Muscle of leg (tissue), 16 donors: ENCODE measurements around the gene CNNM2. TPM values are rescaled to one million over a fixed set of nuclear protein-coding genes. Genes with fewer than 3 reads are reported as not detected.
A peak's percentile ranks its signal among the peaks of the same experiment; 100 is the strongest.

Experiments
- DNase-seq: peaks from one replicate; pipeline ENCODE4 v3.0.0; 2013
- H3K27ac ChIP-seq: one replicate; pipeline ENCODE4 v1.5.1; 2013; ENCODE audit warnings: mild to moderate bottlenecking, low read length, control low read depth
- H3K27me3 ChIP-seq: one replicate; pipeline ENCODE4 v1.6.1; 2013; ENCODE audit warnings: low read length; ENCODE audit not compliant: control insufficient read depth, insufficient read depth
- H3K36me3 ChIP-seq: one replicate; pipeline ENCODE4 v1.6.1; 2013; ENCODE audit warnings: low read length; ENCODE audit not compliant: control insufficient read depth, insufficient read depth
- H3K4me1 ChIP-seq: one replicate; pipeline ENCODE4 v1.6.1; 2013; ENCODE audit warnings: low read length; ENCODE audit not compliant: control insufficient read depth, insufficient read depth
- H3K4me3 ChIP-seq: one replicate; pipeline ENCODE4 v1.5.1; 2013; ENCODE audit warnings: low read length, control low read depth
- H3K9me3 ChIP-seq: replicated peaks from 2 replicates; pipeline ENCODE4 v1.6.1; 2013; ENCODE audit warnings: low read depth, low read length; ENCODE audit not compliant: control insufficient read depth
- WGBS: methylation state at CpG from one replicate; pipeline ENCODE4 v1.1.5; 2013; ENCODE audit warnings: missing lambda C conversion rate; ENCODE audit not compliant: insufficient coverage; 5-methylcytosine and 5-hydroxymethylcytosine counted together
- long read RNA-seq, 11 donors: transcript quantifications; one replicate each; lab custom pipeline, GENCODE V29; 2026
- polyA plus RNA-seq, 8 donors: library from polyadenylated mRNA; unstranded; fragments of 120-200 nt; gene quantifications; one replicate each; pipeline versions ENCODE4 v1.2.1 to v1.2.3, GENCODE V29; 2013; ENCODE audit warnings: inconsistent platforms in 1 of 8, low replicate concordance in 1 of 8; ENCODE audit not compliant: insufficient read length in 8 of 8, insufficient read depth in 1 of 8
- total RNA-seq: library from RNA; stranded (reverse); fragments of 120-200 nt; gene quantifications from one replicate; pipeline ENCODE4 v1.2.4, GENCODE V29; 2013

The CNNM2 gene
- total RNA-seq = 2.5 TPM
- 1 to 10 TPM; 2.0 to 4.2 (median 3.5) TPM for polyA plus RNA-seq
- long read RNA-seq, donor 1 = 0 reads
- long read RNA-seq, donor 2 = 0 reads
- long read RNA-seq, donor 3 = 0 reads
- long read RNA-seq, donor 4 = 0 reads
- long read RNA-seq, donor 5, full-length matches to known transcripts = 3 of 3 reads
- long read RNA-seq, donor 5, partial matches to known transcripts = 0 of 3 reads
- long read RNA-seq, donor 5, other reads (novel, unspliced or antisense) = 0 of 3 reads
- long read RNA-seq, donor 6 = 0 reads
- long read RNA-seq, donor 7, full-length matches to known transcripts = 3 of 3 reads
- long read RNA-seq, donor 7, partial matches to known transcripts = 0 of 3 reads
- long read RNA-seq, donor 7, other reads (novel, unspliced or antisense) = 0 of 3 reads
- long read RNA-seq, donor 8, full-length matches to known transcripts = 2 of 2 reads
- long read RNA-seq, donor 8, partial matches to known transcripts = 0 of 2 reads
- long read RNA-seq, donor 8, other reads (novel, unspliced or antisense) = 0 of 2 reads
- long read RNA-seq, donor 9 = 0 reads
- long read RNA-seq, donor 10 = 0 reads
- long read RNA-seq, donor 11, full-length matches to known transcripts = 1 of 1 reads
- long read RNA-seq, donor 11, partial matches to known transcripts = 0 of 1 reads
- long read RNA-seq, donor 11, other reads (novel, unspliced or antisense) = 0 of 1 reads

- DNase-seq = peak; percentile 100
Observed at GRCh38 chr10:102917962-102918816, at the start of gene CNNM2. Gene CNNM2, plus strand, starts transcription at chr10:102918294. Its CDS starts 187 bp downstream, at chr10:102918481.

GRCh38 chr10:102868911-102869257 lies 49.2 kb upstream of the CNNM2 start:
- DNase-seq = peak; percentile 58
- 0% methylated on average over 1 of the region's 5 CpGs for WGBS
- peak overlapping the region; percentile 55 for H3K27ac ChIP-seq

More at GRCh38 chr10:102917962-102918816, at the start of gene CNNM2:
- Histone ChIP-seq H3K4me1 (peaks cover 22% of the 10 kb centered on the region), H3K9me3 (no peaks in the 10 kb centered on the region), H3K27ac (peak within 1 kb of the TSS; percentile 94), H3K4me3 (peak within 1 kb of the TSS; percentile 97), H3K27me3 (peaks cover 11% of the 10 kb centered on the region), H3K36me3 (no peaks in the 10 kb centered on the region)
- WGBS = under 1% methylated on average over 64 of the region's 80 CpGs

GRCh38 chr10:102869258-102870198 lies 48.6 kb upstream of the CNNM2 start, which contains the start of gene AS3MT:
Gene AS3MT, plus strand, starts transcription at chr10:102869470. Its CDS starts 123 bp downstream, at chr10:102869593.
- DNase-seq = peak; percentile 78
- H3K4me1 ChIP-seq = peaks cover 9% of the 10 kb centered on the region
- peak within 1 kb of the TSS; percentile 55 for H3K27ac ChIP-seq
- WGBS = 1% methylated on average over 43 of the region's 63 CpGs
- H3K9me3 ChIP-seq = no peaks in the 10 kb centered on the region
- peak within 1 kb of the TSS; percentile 62 for H3K4me3 ChIP-seq
- no peaks in the 10 kb centered on the region for H3K36me3 ChIP-seq
- peaks cover 2% of the 10 kb centered on the region for H3K27me3 ChIP-seq

More at GRCh38 chr10:102868911-102869257, 49.2 kb upstream of the CNNM2 start:
- Histone ChIP-seq H3K27me3 (peaks cover 2% of the 10 kb centered on the region), H3K36me3 (no peaks in the 10 kb centered on the region), H3K4me1 (peaks cover 9% of the 10 kb centered on the region), H3K9me3 (no peaks in the 10 kb centered on the region), H3K4me3 (peak overlapping the region; percentile 62)

GRCh38 chr10:102870221-102870620 lies 47.9 kb upstream of the CNNM2 start:
- H3K27ac ChIP-seq = no peak overlapping the region
- H3K9me3 ChIP-seq = no peaks in the 10 kb centered on the region
- no peaks in the 10 kb centered on the region for H3K36me3 ChIP-seq
- peaks cover 2% of the 10 kb centered on the region for H3K27me3 ChIP-seq
- peak overlapping the region; percentile 62 for H3K4me3 ChIP-seq
- 66% methylated on average over 10 of the region's 10 CpGs for WGBS
- H3K4me1 ChIP-seq = peaks cover 9% of the 10 kb centered on the region
- DNase-seq = peak; percentile 37

- peaks cover 2% of the 10 kb centered on the region for H3K27me3 ChIP-seq
- H3K9me3 ChIP-seq = no peaks in the 10 kb centered on the region
- H3K4me1 ChIP-seq = peaks cover 9% of the 10 kb centered on the region
- no peaks in the 10 kb centered on the region for H3K36me3 ChIP-seq
- no peak overlapping the region for H3K27ac ChIP-seq
- H3K4me3 ChIP-seq = no peak overlapping the region
- no peak for DNase-seq
- 44% methylated on average over 1 of the region's 4 CpGs for WGBS
Observed at GRCh38 chr10:102872163-102872562, 45.9 kb upstream of the CNNM2 start.

GRCh38 chr10:102876747-102877153 lies 41.3 kb upstream of the CNNM2 start:
- Histone ChIP-seq H3K4me3 (no peak overlapping the region), H3K36me3 (peaks cover 2% of the 10 kb centered on the region), H3K27ac (no peak overlapping the region), H3K9me3 (no peaks in the 10 kb centered on the region), H3K4me1 (no peaks in the 10 kb centered on the region), H3K27me3 (no peaks in the 10 kb centered on the region)
- no peak for DNase-seq
- no CpG with 5 or more reads among the region's 2 CpGs for whole genome bisulfite sequencing

- H3K27ac ChIP-seq = no peak overlapping the region
- no peaks in the 10 kb centered on the region for H3K9me3 ChIP-seq
- no CpG with 5 or more reads among the region's 4 CpGs for WGBS
- H3K27me3 ChIP-seq = no peaks in the 10 kb centered on the region
- peaks cover 2% of the 10 kb centered on the region for H3K36me3 ChIP-seq
- H3K4me1 ChIP-seq = no peaks in the 10 kb centered on the region
- H3K4me3 ChIP-seq = no peak overlapping the region
- no peak for DNase-seq
Observed at GRCh38 chr10:102878629-102879028, 39.5 kb upstream of the CNNM2 start.

GRCh38 chr10:102880256-102880655 lies 37.8 kb upstream of the CNNM2 start:
- H3K9me3 ChIP-seq = no peaks in the 10 kb centered on the region
- no peak for DNase-seq
- H3K27ac ChIP-seq = no peak overlapping the region
- peaks cover 2% of the 10 kb centered on the region for H3K36me3 ChIP-seq
- H3K4me3 ChIP-seq = no peak overlapping the region
- no peaks in the 10 kb centered on the region for H3K4me1 ChIP-seq
- no peaks in the 10 kb centered on the region for H3K27me3 ChIP-seq
- WGBS = no CpG with 5 or more reads among the region's 2 CpGs

- H3K4me3 ChIP-seq = no peak overlapping the region
- no peaks in the 10 kb centered on the region for H3K9me3 ChIP-seq
- no peaks in the 10 kb centered on the region for H3K36me3 ChIP-seq
- H3K27me3 ChIP-seq = no peaks in the 10 kb centered on the region
- no peak overlapping the region for H3K27ac ChIP-seq
- no peak for DNase-seq
- WGBS = no CpG with 5 or more reads among the region's 1 CpG
- H3K4me1 ChIP-seq = no peaks in the 10 kb centered on the region
Observed at GRCh38 chr10:102888048-102888447, 30.0 kb upstream of the CNNM2 start.
